Smooth muscle cell of the brain vasculature (primary cell): ENCODE measurements around the gene C1orf21.
"Not testable (repeated sequence)": the region's sequence is repeated elsewhere in the genome, so short reads cannot be mapped to it uniquely, and the experiment has no call there.

ENCODE experiments used
- DNase-seq: peaks from one replicate; pipeline ENCODE4 v3.0.0-alpha.2; 2012; ENCODE audit warnings: low read depth, low spot score

C1orf21 gene

GRCh38 chr1:184597650-184598357, 211.0 kb downstream of the C1orf21 start:
- DNase-seq = no peak

GRCh38 chr1:184598403-184599193, 211.8 kb downstream of the C1orf21 start:
- DNase-seq = no peak

- no peak for DNase-seq
These were observed 217.5 kb downstream of the C1orf21 start for GRCh38 chr1:184604152-184604900.

GRCh38 chr1:184605941-184606340, 219.1 kb downstream of the C1orf21 start:
- no peak for DNase-seq

- DNase-seq = no peak
These were observed 220.0 kb downstream of the C1orf21 start for GRCh38 chr1:184606786-184607185.

- no peak for DNase-seq
These were observed 221.8 kb downstream of the C1orf21 start for GRCh38 chr1:184608581-184608980.

GRCh38 chr1:184608990-184609389, 222.2 kb downstream of the C1orf21 start:
- DNase-seq = no peak

- no peak for DNase-seq
These were observed 224.2 kb downstream of the C1orf21 start for GRCh38 chr1:184610876-184611595.

- not testable (repeated sequence) for DNase-seq
These were observed 225.4 kb downstream of the C1orf21 start for GRCh38 chr1:184612229-184612628.

GRCh38 chr1:184614667-184615066, 227.8 kb downstream of the C1orf21 start:
- no peak for DNase-seq

- no peak for DNase-seq
These were observed 228.5 kb downstream of the C1orf21 start for GRCh38 chr1:184615301-184615700.

GRCh38 chr1:184616504-184616903, 229.7 kb downstream of the C1orf21 start:
- no peak for DNase-seq

GRCh38 chr1:184617433-184618029, 230.7 kb downstream of the C1orf21 start:
- no peak for DNase-seq

GRCh38 chr1:184618851-184619250, 232.0 kb downstream of the C1orf21 start:
- no peak for DNase-seq

GRCh38 chr1:184620469-184620868, 233.6 kb downstream of the C1orf21 start:
- DNase-seq = no peak

- no peak for DNase-seq
These were observed 234.4 kb downstream of the C1orf21 start for GRCh38 chr1:184621260-184621659.

- DNase-seq = peak; percentile 89
These were observed 235.5 kb downstream of the C1orf21 start for GRCh38 chr1:184622136-184622823.

- DNase-seq = no peak
These were observed 236.6 kb downstream of the C1orf21 start for GRCh38 chr1:184623404-184623803.

GRCh38 chr1:184624051-184624450, 237.2 kb downstream of the C1orf21 start:
- peak; percentile 59 for DNase-seq

GRCh38 chr1:184624626-184625025, 237.8 kb downstream of the C1orf21 start:
- DNase-seq = no peak

- DNase-seq = no peak
These were observed 238.4 kb downstream of the C1orf21 start for GRCh38 chr1:184625271-184625670.
